T-cell (primary cell): ENCODE results near the gene LRRC17. TPM values are rescaled to one million over a fixed set of nuclear protein-coding genes. Genes with fewer than 3 reads are reported as not detected.

Experiments used
- ATAC-seq, 4 experiments: fragments of 200-7000 bp in 3 of 4; fragments of 150-1000 bp in 1 of 4; cut with Tn5 transposase; replicated peaks in 1 of 4; 1 replicate in 3 of 4; 2 replicates in 1 of 4; pipeline ENCODE4 v1.10.0; 2021; ENCODE audit warnings: moderate library complexity in 3 of 4, mild to moderate bottlenecking in 2 of 4, moderate number of reproducible peaks in 1 of 4
- CTCF ChIA-PET, 2 donors: fragments of 300-600 bp; sonication (Branson Sonifier 250); formaldehyde crosslinking; loops; one replicate each; lab custom pipeline; 2022; ENCODE audit warnings: antibody characterized with exemption in 2 of 2; lab: Charles Lee
- POLR2A ChIA-PET, 2 donors: fragments of 300-600 bp; sonication (Branson Sonifier 250); formaldehyde crosslinking; loops; one replicate each; lab custom pipeline; 2022; ENCODE audit warnings: antibody characterized with exemption in 2 of 2; lab: Charles Lee
- DNase-seq, 35 experiments: peaks; one replicate each; pipeline versions ENCODE4 v3.0.0 to v3.0.0-alpha.2; 2013 to 2023
- H3K27ac ChIP-seq: one replicate; pipeline ENCODE4 v1.5.1; 2013; ENCODE audit warnings: low read length
- H3K27me3 ChIP-seq, 2 experiments: replicated peaks in 1 of 2; 1 replicate in 1 of 2; 2 replicates in 1 of 2; pipeline versions ENCODE4 v1.6.1 to v1.7.0; 2013; ENCODE audit warnings: low read length in 1 of 2, mixed read lengths in 1 of 2; ENCODE audit not compliant: control insufficient read depth in 2 of 2, insufficient read depth in 2 of 2; ENCODE audit errors: extremely low read depth in 1 of 2
- H3K36me3 ChIP-seq, 2 donors: 1 replicate in 1 of 2; 2 replicates in 1 of 2; pipeline versions ENCODE4 v1.6.1 to v1.7.0; 2013; ENCODE audit warnings: low read length in 1 of 2; ENCODE audit not compliant: control insufficient read depth in 2 of 2, insufficient read depth in 1 of 2; ENCODE audit errors: extremely low read depth in 1 of 2
- H3K4me1 ChIP-seq, 2 experiments: 1 replicate in 1 of 2; 2 replicates in 1 of 2; pipeline versions ENCODE4 v1.6.1 to v1.7.0; 2013; ENCODE audit warnings: low read length in 2 of 2, mixed read lengths in 1 of 2; ENCODE audit not compliant: insufficient read depth in 2 of 2, control insufficient read depth in 1 of 2; ENCODE audit errors: extremely low read depth in 1 of 2
- H3K4me3 ChIP-seq, 2 donors: 1 replicate in 1 of 2; 2 replicates in 1 of 2; pipeline versions ENCODE4 v1.5.1 to v1.7.0; 2013; ENCODE audit warnings: mild to moderate bottlenecking in 2 of 2, low read length in 1 of 2, moderate library complexity in 1 of 2; ENCODE audit not compliant: control insufficient read depth in 1 of 2; ENCODE audit errors: extremely low read depth in 1 of 2
- H3K9me3 ChIP-seq: 2 replicates; pipeline ENCODE4 v1.7.0; 2013
- H3K27ac Mint-ChIP-seq, 2 donors: one replicate each; pipeline ENCODE4 v1.8.0; 2020 to 2021; ENCODE audit warnings: mild to moderate bottlenecking in 2 of 2, mixed read lengths in 2 of 2
- H3K27me3 Mint-ChIP-seq, 2 donors: one replicate each; pipeline ENCODE4 v1.8.0; 2021 to 2022; ENCODE audit warnings: mixed read lengths in 2 of 2
- H3K36me3 Mint-ChIP-seq: one replicate; pipeline ENCODE4 v1.8.0; 2021; ENCODE audit warnings: mixed read lengths
- H3K4me1 Mint-ChIP-seq, 3 donors: one replicate each; pipeline ENCODE4 v1.8.0; 2020 to 2022; ENCODE audit warnings: mixed read lengths in 3 of 3, mild to moderate bottlenecking in 1 of 3
- H3K4me3 Mint-ChIP-seq, 3 donors: one replicate each; pipeline ENCODE4 v1.8.0; 2020 to 2022; ENCODE audit warnings: mild to moderate bottlenecking in 3 of 3, mixed read lengths in 3 of 3, moderate library complexity in 3 of 3
- H3K9me3 Mint-ChIP-seq, 3 donors: one replicate each; pipeline ENCODE4 v1.8.0; 2020 to 2022; ENCODE audit warnings: mixed read lengths in 3 of 3
- WGBS: methylation state at CpG from one replicate; pipeline ENCODE4 v1.1.5; 2013; ENCODE audit warnings: missing lambda C conversion rate; ENCODE audit not compliant: insufficient coverage; 5-methylcytosine and 5-hydroxymethylcytosine counted together
- total RNA-seq, 35 experiments: library from RNA in 6 of 35; stranded (reverse) in 6 of 35; fragments of 120-200 nt in 1 of 35; gene quantifications; one replicate each; pipeline versions ENCODE4 v1.2.1 to v1.2.4 and lab custom pipeline; 2013 to 2026

LRRC17 gene
- total RNA-seq, 5 donors from 2014 or later (not counting 1 experiment from before 2014, with no cell fraction given) = 0.18 to 0.47 (median 0.36) TPM

- no peaks in the 10 kb centered on the region for H3K4me1 Mint-ChIP-seq
- H3K27me3 Mint-ChIP-seq = no peaks in the 10 kb centered on the region
- no peak overlapping the region for H3K4me3 Mint-ChIP-seq
- no peak overlapping the region for H3K4me3 ChIP-seq
- H3K27ac ChIP-seq = no peak overlapping the region
- CTCF ChIA-PET = no interaction called here
- H3K4me1 ChIP-seq = no peaks in the 10 kb centered on the region
- POLR2A ChIA-PET = no interaction called here
- H3K27ac Mint-ChIP-seq = no peak overlapping the region
- no peaks in the 10 kb centered on the region for H3K36me3 ChIP-seq
- H3K9me3 ChIP-seq = no peaks in the 10 kb centered on the region
- WGBS = 100% methylated on average over 1 of the region's 6 CpGs
- no peak for ATAC-seq
- H3K36me3 Mint-ChIP-seq = no peaks in the 10 kb centered on the region
- H3K9me3 Mint-ChIP-seq = no peaks in the 10 kb centered on the region
- DNase-seq = no peak
- no peaks in the 10 kb centered on the region for H3K27me3 ChIP-seq
Measured at GRCh38 chr7:102978284-102978683, 65.5 kb downstream of the LRRC17 start.

DNA sequence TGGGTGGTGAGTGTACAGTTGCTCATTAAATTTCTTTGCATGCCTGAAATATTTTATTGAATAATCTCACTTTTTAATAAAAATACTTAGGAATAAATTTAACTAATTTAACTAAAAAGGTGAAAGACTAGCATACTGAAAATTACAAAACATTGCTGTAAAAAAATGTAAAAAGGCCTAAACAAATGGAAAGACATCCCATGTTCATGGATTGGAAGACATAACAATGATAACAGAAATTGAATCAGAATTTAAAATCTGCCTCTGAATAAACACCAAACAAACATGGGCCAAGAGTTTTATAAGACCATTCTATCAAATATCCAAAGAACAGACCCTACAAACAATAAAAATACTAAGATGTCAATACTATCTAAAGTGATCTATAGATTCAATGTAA lies 66.9 kb downstream of the LRRC17 start:
- DNase-seq (no peak), ATAC-seq (no peak)
- Histone ChIP-seq H3K9me3 (no peaks in the 10 kb centered on the region), H3K36me3 (no peaks in the 10 kb centered on the region), H3K27ac (no peak overlapping the region), H3K4me1 (no peaks in the 10 kb centered on the region), H3K4me3 (no peak overlapping the region), H3K27me3 (no peaks in the 10 kb centered on the region)
- H3K36me3 Mint-ChIP-seq = no peaks in the 10 kb centered on the region
- CTCF ChIA-PET = no interaction called here
- no peaks in the 10 kb centered on the region for H3K27me3 Mint-ChIP-seq
- no peaks in the 10 kb centered on the region for H3K9me3 Mint-ChIP-seq
- POLR2A ChIA-PET = no interaction called here
- no peaks in the 10 kb centered on the region for H3K4me1 Mint-ChIP-seq
- H3K27ac Mint-ChIP-seq = no peak overlapping the region
- no peak overlapping the region for H3K4me3 Mint-ChIP-seq

DNA sequence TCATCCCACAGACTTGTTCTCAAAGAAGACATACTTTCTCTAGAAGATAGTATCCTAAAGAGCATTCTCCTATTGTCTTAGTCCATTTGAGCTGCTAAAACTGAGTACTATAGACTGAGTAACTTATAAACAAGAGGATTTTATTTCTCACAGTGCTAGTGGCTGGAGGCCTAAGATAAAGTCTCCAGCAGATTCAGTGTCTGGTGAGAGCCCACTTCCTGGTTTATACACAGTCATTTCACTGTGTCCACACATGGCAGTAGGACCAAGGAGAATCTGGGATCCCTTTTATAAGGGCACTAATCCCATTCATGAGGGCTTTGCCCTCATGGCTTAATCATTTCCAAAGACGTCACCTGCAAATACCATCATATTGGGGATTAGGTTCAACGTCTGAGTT lies 68.7 kb downstream of the LRRC17 start:
- no CpG with 5 or more reads among the region's 2 CpGs for WGBS
- H3K4me3 Mint-ChIP-seq = no peak overlapping the region
- DNase-seq = no peak
- H3K27ac Mint-ChIP-seq = no peak overlapping the region
- POLR2A ChIA-PET = no interaction called here
- H3K36me3 ChIP-seq = no peaks in the 10 kb centered on the region
- no peaks in the 10 kb centered on the region for H3K27me3 Mint-ChIP-seq
- no peaks in the 10 kb centered on the region for H3K9me3 ChIP-seq
- ATAC-seq = no peak
- no peak overlapping the region for H3K27ac ChIP-seq
- no peaks in the 10 kb centered on the region for H3K4me1 ChIP-seq
- H3K4me1 Mint-ChIP-seq = no peaks in the 10 kb centered on the region
- no peaks in the 10 kb centered on the region for H3K27me3 ChIP-seq
- CTCF ChIA-PET = interaction anchor here in 1 of 2 donors (0.8 kb wide), 1 partner anchor 1003 kb away, joined by 3 read pairs; no protein-coding TSS in a partner anchor
- no peak overlapping the region for H3K4me3 ChIP-seq
- no peaks in the 10 kb centered on the region for H3K9me3 Mint-ChIP-seq
- no peaks in the 10 kb centered on the region for H3K36me3 Mint-ChIP-seq

GRCh38 chr7:102982235-102982634 lies 69.4 kb downstream of the LRRC17 start:
- ChIA-PET CTCF (no interaction called here), POLR2A (no interaction called here)
- Histone ChIP-seq H3K4me3 (no peak overlapping the region), H3K27ac (no peak overlapping the region), H3K36me3 (no peaks in the 10 kb centered on the region), H3K4me1 (no peaks in the 10 kb centered on the region), H3K9me3 (no peaks in the 10 kb centered on the region), H3K27me3 (no peaks in the 10 kb centered on the region)
- no peak overlapping the region for H3K27ac Mint-ChIP-seq
- ATAC-seq (no peak), DNase-seq (no peak)
- no CpG with 5 or more reads among the region's 1 CpG for WGBS
- H3K9me3 Mint-ChIP-seq = no peaks in the 10 kb centered on the region
- no peak overlapping the region for H3K4me3 Mint-ChIP-seq
- H3K4me1 Mint-ChIP-seq = no peaks in the 10 kb centered on the region
- H3K36me3 Mint-ChIP-seq = no peaks in the 10 kb centered on the region
- H3K27me3 Mint-ChIP-seq = no peaks in the 10 kb centered on the region

GRCh38 chr7:102983602-102984001 lies 70.8 kb downstream of the LRRC17 start:
- Histone ChIP-seq H3K9me3 (no peaks in the 10 kb centered on the region), H3K27ac (no peak overlapping the region), H3K36me3 (no peaks in the 10 kb centered on the region), H3K27me3 (no peaks in the 10 kb centered on the region), H3K4me1 (no peaks in the 10 kb centered on the region), H3K4me3 (no peak overlapping the region)
- CTCF ChIA-PET = interaction anchor here in 1 of 2 donors (0.6 kb wide), 1 partner anchor 41 kb away, joined by 6 read pairs; no protein-coding TSS in a partner anchor
- H3K4me3 Mint-ChIP-seq = no peak overlapping the region
- no peaks in the 10 kb centered on the region for H3K4me1 Mint-ChIP-seq
- 94% methylated on average over 3 of the region's 7 CpGs for WGBS
- H3K27ac Mint-ChIP-seq = no peak overlapping the region
- H3K9me3 Mint-ChIP-seq = no peaks in the 10 kb centered on the region
- ATAC-seq (no peak), DNase-seq (no peak)
- no peaks in the 10 kb centered on the region for H3K27me3 Mint-ChIP-seq
- no peaks in the 10 kb centered on the region for H3K36me3 Mint-ChIP-seq
- POLR2A ChIA-PET = interaction anchor here in 1 of 2 donors (0.6 kb wide), 1 partner anchor 922 kb away, joined by 5 read pairs; no protein-coding TSS in a partner anchor

DNA sequence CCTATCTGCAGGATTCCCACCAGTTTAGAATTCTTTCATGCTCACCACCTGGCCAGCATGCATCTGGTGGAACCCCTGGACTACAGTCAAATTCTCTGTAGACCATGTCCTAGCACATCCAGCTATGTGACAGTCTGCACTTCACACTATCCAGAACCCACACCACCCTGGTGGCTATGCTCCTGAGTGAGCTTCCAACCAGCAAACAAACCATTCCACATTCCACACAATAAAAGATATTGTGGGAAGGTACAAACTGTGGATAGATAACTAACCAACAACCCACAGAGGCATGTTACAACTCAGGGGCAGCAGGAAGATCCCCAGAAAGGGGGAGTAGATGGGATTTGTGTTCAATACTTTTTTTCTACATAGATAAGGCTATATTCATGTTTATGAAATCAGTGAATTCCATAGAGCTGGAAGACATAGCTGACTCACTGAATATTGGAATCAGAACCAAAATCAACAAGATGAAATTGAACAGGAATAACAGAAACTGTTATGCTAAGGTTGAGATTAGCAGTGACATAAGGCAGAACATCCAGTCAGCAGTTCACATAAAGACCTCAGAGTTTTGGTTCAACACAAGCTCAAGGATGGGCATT lies 72.5 kb downstream of the LRRC17 start:
- no peaks in the 10 kb centered on the region for H3K4me1 ChIP-seq
- Mint-ChIP-seq H3K27me3 (no peaks in the 10 kb centered on the region), H3K36me3 (no peaks in the 10 kb centered on the region), H3K9me3 (no peaks in the 10 kb centered on the region), H3K4me3 (no peak overlapping the region), H3K4me1 (no peaks in the 10 kb centered on the region), H3K27ac (no peak overlapping the region)
- no peak overlapping the region for H3K27ac ChIP-seq
- H3K9me3 ChIP-seq = no peaks in the 10 kb centered on the region
- no peaks in the 10 kb centered on the region for H3K36me3 ChIP-seq
- H3K27me3 ChIP-seq = no peaks in the 10 kb centered on the region
- H3K4me3 ChIP-seq = no peak overlapping the region
- POLR2A ChIA-PET = no interaction called here
- DNase-seq = no peak
- CTCF ChIA-PET = no interaction called here
- ATAC-seq = no peak

DNA sequence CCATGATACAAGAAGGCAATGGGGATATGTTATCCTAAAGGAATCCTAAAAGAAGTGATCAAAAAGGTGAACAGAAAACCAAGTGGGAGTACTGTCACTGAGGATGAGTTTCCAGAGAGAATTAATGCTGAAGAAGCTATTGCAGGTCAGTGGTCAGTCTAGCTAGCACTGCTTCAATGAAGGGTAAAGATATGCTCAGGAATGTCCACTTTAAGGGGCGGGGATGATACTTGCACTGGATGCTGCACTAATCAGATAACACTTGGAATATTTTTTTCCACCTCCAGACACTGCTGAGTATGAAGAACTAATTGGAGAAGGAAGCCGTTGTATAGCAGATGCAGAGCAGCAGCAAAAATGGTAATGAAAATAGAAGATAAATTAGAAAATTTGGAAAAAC lies 75.3 kb downstream of the LRRC17 start:
- H3K36me3 Mint-ChIP-seq = no peaks in the 10 kb centered on the region
- CTCF ChIA-PET = no interaction called here

More for the DNA sequence above, 75.3 kb downstream of the LRRC17 start:
- Histone ChIP-seq H3K27ac (no peak overlapping the region), H3K4me3 (no peak overlapping the region), H3K9me3 (no peaks in the 10 kb centered on the region), H3K4me1 (no peaks in the 10 kb centered on the region), H3K36me3 (no peaks in the 10 kb centered on the region), H3K27me3 (no peaks in the 10 kb centered on the region)
- H3K27me3 Mint-ChIP-seq = no peaks in the 10 kb centered on the region
- H3K27ac Mint-ChIP-seq = no peak overlapping the region
- H3K4me3 Mint-ChIP-seq = no peak overlapping the region
- H3K9me3 Mint-ChIP-seq = no peaks in the 10 kb centered on the region
- WGBS = no CpG with 5 or more reads among the region's 2 CpGs
- DNase-seq = no peak
- no peaks in the 10 kb centered on the region for H3K4me1 Mint-ChIP-seq
- POLR2A ChIA-PET = no interaction called here
- no peak for ATAC-seq
